ENCODE results near the gene ZNF83.
"Not testable (repeated sequence)": the region's sequence is repeated elsewhere in the genome, so short reads cannot be mapped to it uniquely, and the experiment has no call there.

Gene ZNF83

DNA sequence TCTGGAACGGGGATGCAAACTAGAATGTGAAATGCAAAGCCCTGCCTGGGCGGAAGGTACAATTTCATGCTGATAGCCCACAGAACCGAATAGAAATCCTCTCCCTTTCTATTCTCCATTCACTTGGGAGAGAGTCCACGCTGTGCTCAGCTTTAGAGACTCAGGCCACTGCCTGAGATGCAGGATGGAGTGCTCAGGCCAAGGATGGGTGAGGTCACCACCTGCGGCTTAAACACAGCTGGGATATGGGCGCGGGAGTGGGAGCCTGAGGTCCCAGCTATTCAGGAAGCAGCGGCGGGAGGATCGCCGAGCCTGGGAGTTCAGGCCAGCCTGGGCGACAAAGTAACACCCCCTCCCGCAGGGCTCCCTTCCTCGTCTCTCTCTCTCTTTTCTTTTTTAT is 446 bp upstream of the ZNF83 start:
- DNase-seq: no peak

GRCh38 chr19:52635786-52636570 is 2.2 kb downstream of the ZNF83 start:
- DNase-seq: no peak

- not testable (repeated sequence) for DNase-seq
These were observed 10.7 kb downstream of the ZNF83 start for GRCh38 chr19:52627441-52627840.

DNA sequence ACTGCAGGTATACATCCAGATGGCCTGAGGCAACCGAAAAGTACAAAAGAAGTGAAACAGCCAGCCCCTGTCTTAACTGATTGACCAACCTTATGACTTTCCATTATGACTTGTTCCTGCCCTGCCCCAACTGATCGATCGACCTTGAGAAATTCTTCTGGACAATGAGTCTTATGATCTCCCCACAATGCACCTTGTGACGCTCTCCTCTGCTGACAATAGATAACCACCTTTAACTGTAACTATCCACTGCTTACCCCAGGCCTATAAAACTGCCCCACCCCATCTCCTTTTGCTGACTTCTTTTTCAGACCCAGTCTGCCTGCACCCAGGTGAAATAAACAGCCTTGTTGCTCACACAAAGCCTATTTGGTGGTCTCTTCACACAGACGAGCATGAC is 11.2 kb downstream of the ZNF83 start:
- no peak for DNase-seq

- DNase-seq: no peak
These were observed 15.9 kb downstream of the ZNF83 start for GRCh38 chr19:52622261-52622660.

GRCh38 chr19:52621376-52621775 is 16.8 kb downstream of the ZNF83 start:
- no peak for DNase-seq

DNA sequence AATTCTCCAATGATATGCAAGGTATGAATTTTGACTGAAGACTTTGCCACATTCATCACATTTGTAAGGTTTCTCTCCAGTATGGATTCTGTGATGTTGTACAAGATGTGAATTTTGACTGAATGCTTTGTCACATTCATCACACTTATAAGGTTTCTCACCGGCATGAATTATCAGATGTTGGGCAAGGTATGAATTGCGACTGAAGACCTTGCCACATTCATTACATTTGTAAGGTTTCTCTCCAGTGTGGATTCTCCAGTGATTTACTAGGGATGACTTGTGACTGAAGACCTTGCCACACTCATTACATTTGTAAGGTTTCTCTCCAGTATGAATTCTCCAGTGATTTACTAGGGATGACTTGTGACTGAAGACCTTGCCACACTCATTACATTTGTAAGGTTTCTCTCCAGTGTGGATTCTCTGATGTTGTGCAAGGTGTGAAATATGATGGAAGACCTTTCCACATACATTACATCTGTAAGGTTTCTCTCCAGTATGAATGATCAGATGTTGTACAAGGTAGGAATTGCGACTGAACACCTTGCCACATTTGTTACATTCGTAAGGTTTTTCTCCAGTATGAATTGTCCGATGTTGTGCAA is 24.8 kb downstream of the ZNF83 start:
- DNase-seq: no peak

DNA sequence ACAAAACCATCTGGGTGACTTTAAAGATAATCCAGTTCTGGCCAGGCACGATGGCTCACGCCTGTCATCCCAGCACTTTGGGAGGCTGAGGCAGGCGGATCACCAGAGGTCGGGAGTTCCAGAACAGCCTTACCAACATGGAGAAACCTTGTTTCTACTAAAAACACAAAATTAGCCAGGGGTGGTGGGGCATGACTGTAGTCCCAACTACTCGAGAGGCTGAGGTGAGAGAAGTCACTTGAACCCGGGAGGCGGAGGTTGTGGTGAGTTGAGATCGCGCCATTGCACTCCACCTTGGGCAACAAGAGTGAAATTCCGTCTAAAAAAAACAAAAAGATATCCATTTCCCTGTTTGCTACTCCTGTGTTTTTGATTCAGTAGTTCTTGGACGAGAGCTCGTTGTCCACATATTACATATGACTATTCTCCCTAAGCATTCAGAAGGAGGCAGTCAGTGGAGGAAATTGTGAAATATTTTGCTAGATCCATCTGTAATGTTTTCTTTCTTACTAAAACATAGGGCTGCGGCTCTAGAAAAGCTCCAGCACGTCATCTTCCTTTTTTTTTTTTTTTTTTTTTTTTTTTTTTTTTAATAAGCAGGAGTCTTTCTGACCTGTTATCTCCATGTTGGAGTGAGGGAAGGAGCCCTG is 34.5 kb downstream of the ZNF83 start:
- no peak for DNase-seq

DNA sequence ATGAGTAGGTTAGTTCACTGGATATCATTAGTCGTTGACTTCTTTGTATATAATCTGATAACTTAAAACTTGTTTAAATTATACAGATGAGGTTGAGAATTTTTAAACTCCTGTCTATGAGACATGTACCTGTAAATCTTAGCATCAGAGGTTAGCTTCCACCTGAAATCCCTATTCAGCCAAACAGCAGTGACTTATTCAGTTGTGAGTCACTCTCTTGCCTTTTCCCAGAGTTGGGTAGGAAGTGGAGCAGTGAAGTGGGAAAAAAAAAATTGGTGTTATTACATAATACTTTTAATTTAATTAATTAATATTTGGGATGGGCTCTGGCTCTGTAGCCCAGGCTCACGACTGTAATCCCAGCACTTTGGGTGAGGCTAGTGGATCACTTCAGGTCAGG is 35.2 kb downstream of the ZNF83 start:
- DNase-seq: no peak

- DNase-seq: not testable (repeated sequence)
These were observed 36.2 kb downstream of the ZNF83 start for GRCh38 chr19:52601974-52602366.

DNA sequence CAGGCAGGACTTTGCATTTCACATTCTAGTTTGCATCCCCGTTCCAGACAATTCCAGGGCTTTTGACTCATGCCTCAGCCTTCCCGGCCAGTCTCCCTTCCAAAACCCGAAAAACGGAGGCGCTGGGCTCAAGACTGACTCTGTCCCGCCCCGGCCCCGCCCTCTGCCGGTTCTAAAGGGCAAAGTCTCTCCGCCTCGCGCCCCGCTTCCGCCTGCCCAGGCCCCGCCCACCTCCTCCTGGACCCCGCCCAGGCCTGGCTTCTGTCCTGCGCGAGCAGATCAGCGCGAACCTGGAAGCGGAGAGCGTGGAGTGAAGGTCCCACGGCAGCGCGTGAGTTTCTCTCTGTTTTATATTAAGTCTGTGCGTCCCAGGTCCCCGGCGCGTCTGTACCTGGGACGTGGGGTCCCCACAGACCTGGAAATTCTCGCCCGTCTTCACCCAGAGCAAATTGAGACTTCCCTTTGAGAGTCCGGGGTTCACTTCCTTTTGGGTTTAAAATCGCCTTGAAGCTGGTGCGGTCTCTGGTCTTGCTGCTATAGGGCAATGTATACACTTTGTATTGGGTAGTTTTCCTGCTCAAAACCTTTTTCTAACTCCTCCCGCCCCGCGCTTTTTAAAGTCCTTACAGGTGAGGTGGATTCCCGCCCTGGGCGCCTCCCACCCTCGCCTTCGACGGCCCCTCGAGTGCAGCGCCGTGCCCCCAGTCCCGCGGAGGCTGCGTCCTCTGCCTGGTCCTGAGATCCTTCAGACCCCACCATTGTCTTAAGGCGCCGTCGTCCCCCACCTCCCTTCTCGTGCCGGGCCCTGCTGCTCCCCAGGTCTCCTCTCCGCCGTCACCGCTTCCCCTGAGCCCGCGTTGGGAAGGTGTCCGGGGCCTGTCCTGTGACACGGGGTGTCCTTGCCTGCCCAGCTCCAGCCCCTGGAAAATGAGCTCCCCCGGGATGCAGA is 36.9 kb downstream of the ZNF83 start:
- DNase-seq: peak; percentile 81

DNA sequence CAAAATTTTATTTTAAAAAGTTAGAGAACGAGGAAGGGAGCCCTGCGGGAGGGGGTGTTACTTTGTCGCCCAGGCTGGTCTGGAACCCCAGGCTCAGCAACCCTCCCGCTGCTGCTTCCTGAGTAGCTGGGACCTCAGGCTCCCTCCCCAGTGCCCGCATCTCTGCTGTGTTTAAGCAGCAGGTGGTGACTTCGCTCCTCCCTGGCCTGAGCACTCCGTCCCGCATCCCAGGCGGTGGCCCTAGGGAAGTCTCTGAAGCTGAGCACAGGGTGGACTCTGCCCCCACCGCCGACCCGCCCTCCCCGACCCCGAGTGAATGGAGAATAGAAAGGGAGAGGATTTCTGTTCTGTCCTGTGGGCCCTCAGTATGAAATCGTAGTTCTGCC is 37.5 kb downstream of the ZNF83 start:
- no peak for DNase-seq

- DNase-seq: no peak
These were observed 38.9 kb downstream of the ZNF83 start for GRCh38 chr19:52599241-52599640.

GRCh38 chr19:52593441-52593840 is 44.7 kb downstream of the ZNF83 start:
- DNase-seq: not testable (repeated sequence)

GRCh38 chr19:52592301-52592700 is 45.9 kb downstream of the ZNF83 start:
- no peak for DNase-seq

DNA sequence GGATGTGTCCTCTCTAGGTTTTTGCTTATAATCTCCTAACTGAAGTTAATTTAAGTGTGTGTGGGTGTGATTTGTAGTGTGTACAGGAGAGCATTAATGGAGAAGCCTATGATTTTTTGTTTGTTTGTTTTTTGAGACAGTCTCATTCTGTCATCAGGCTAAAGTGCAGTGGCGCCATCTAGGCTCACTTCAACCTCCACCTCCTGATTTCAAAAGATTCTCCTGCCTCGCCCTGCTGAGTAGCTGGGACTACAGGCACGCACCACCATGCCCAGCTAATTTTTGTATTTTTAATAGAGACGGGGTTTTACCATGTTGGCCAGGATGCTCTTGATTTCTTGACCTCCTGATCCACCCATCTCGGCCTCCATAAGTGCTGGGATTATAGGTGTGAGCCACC is 47.4 kb downstream of the ZNF83 start:
- no peak for DNase-seq

- no peak for DNase-seq
These were observed 52.6 kb downstream of the ZNF83 start for GRCh38 chr19:52585604-52586003.

DNA sequence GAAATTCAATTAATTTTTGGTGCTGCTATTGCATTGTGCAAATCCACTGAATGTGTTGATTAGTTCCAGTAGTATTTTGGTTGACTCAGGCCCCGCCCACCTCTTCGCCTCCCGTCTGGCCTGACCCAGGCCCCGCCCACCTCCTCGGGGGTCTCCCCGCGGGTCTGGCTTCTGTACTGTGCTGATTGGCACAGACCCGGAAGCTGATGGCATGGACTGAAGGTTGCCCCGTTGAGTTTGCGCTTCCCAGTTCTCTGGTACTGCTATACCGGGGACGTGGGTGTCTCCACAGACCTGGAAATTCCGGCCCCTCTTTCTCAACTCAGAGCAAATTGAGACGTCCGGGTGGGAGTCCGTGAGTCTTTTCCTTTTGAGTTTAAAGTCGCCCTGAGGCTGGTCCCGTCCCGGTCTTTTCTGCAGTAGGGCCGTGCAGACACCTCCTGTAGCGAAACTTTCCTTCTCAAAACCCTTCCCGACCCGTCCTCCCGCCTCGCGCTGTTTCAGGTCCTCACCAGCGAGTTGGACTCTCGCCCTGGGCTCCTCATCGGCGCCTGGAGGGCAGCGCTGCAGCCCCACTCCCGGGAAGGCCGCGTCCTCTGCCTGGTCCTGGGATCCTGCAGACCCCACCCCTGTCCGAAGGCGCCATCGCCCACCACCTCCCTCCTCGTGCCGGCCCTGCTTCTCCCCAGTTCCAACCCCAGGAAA is 53.3 kb downstream of the ZNF83 start:
- DNase-seq: no peak

DNA sequence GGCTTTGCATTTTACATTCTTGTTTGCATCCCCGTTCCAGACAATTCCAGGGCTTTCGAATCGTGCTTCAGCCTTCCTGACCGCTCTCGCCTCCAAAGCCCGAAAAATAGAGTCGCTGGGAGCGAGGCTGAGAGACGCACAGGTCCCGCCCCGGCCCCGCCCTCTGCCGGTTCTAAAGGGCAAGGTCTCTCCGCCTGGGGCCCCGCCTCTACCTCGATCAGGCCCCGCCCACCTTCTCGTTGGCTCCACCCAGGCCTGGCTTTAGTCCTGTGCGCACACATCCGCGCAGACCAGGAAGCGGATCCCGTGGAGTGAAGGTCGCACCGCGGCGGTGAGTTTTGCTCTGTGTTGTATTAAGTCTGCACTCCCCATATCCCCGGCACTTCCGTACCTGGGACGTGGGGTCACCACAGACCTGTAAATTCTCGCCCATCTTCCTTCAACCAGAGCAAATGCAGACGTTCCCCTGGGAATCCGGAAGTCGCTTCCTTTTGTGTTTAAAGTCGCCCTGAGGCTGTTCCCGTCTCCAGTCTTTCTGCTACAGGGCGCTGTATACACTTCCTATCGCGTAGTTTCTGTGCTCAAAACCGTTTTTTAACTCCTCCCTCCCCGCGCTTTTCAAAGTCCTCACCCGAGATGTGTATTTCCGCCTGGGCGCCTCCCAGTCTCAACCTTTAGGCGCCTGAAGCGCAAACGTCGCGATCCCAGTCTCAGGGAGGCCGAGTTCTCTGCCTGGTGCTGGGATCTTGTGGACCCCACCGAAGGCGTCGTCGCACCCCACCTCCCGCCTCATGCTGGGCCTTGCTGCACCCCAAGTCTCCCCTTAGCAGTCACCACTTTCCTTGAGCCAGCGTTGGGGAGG is 67.9 kb downstream of the ZNF83 start, which contains the start of gene ZNF701:
Gene ZNF701, plus strand, starts transcription at position 288 of the 862 bp plus-strand sequence. CDS start 3,861 bp downstream, outside the sequence.
- DNase-seq: peak; percentile 84

DNA sequence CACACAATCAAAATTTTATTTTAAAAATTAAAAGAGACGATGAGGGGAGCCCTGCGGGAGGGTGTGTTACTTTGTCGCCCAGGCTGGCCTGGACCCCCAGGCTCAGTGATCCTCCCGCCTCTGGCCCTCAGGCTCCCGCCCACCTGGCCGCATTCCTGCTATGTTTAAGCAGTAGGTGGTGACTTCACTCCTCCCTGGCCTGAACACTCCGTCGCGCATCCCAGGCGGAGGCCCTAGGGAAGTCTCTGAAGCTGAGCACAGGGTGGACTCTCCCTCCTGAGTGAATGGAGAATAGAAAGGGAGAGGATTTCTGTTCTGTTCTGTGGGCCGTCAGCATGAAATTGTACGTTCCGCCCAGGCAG is 68.5 kb downstream of the ZNF83 start:
- DNase-seq: not testable (repeated sequence)

DNA sequence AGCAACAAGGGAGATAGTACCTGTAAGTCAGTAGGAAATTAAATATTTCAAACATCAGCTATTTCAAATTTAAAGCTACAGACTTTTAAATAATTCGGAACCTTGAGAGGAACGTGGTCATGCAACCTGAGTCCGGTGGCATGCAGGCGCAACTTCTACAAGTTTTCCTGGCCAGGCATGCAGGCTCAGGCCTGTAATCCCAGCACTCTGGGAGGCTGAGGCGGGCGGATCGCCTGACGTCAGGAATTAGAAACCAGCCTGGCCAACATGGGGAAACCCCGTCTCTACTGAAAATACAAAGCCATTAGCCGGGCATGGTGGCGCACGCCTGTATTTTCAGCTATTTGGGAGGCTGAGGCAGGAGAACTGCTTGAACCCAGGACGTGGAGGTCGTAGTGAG is 70.2 kb downstream of the ZNF83 start:
- no peak for DNase-seq

Data from activated gamma-delta T cell (primary cell).